HG02840 (cell line): ENCODE results near the gene RNF14.
A peak's percentile ranks its signal among the peaks of the same experiment; 100 is the strongest.

ENCODE experiments used
- ATAC-seq: cut with Tn5 transposase; IDR thresholded peaks from one replicate; pipeline ENCODE4 v1.9.1; 2021; ENCODE audit warnings: mild to moderate bottlenecking, moderate library complexity, moderate number of reproducible peaks; ENCODE audit not compliant: unreplicated experiment, low FRiP score

Gene RNF14

GRCh38 chr5:141968914-141969608, at the start of gene RNF14:
TSS of gene RNF14 (plus strand) at chr5:141969105. CDS start at chr5:141973589, 4,484 bp downstream.
- peak; percentile 90 for ATAC-seq

DNA sequence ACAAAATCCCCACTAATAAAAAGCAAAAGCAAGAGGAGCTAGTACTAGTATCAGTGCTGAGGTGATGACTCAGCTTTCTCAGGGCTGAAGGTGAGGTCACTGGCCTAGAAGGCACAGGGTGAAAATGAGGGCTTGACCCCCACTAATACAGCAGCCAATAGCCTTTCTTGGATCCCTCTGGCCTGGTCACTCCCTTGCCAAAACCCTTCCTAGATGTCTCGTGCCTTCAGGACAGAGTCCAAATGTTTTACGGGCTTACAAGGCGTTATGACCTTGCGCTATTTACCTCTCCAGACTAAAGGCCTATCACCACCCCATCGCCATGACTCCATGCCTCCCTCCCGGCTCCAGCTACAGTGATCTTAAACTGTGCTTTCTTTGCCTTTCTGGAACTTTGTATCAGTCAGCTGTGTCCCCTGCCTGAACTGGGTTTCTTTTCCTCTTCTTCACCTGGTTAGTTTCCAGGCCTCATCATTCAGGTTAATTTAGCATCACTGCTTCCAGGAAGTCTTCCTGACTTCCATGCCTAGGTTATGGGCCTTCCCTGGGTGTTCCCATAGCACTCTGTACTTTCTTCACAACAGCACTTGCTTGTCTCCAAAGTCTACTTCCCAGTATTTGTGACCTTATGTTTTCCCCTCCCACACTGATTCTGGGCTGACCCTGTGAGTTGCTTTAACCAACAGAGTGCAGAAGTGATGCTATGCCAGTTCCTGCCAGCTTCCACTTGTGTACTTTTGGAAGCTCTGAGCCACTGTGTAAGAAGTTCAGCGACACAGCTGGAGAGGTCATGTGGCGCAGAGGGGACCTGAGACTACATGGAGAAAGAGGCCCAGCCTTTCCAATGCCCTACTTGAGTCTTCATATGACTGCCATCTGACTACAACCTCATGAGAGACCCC, 49.4 kb upstream of the RNF14 start:
- ATAC-seq, result no peak

- no peak for ATAC-seq
Measured at GRCh38 chr5:141920771-141921170, 48.1 kb upstream of the RNF14 start.

GRCh38 chr5:141922827-141923447, 46.0 kb upstream of the RNF14 start:
- peak; percentile 2 for ATAC-seq

DNA sequence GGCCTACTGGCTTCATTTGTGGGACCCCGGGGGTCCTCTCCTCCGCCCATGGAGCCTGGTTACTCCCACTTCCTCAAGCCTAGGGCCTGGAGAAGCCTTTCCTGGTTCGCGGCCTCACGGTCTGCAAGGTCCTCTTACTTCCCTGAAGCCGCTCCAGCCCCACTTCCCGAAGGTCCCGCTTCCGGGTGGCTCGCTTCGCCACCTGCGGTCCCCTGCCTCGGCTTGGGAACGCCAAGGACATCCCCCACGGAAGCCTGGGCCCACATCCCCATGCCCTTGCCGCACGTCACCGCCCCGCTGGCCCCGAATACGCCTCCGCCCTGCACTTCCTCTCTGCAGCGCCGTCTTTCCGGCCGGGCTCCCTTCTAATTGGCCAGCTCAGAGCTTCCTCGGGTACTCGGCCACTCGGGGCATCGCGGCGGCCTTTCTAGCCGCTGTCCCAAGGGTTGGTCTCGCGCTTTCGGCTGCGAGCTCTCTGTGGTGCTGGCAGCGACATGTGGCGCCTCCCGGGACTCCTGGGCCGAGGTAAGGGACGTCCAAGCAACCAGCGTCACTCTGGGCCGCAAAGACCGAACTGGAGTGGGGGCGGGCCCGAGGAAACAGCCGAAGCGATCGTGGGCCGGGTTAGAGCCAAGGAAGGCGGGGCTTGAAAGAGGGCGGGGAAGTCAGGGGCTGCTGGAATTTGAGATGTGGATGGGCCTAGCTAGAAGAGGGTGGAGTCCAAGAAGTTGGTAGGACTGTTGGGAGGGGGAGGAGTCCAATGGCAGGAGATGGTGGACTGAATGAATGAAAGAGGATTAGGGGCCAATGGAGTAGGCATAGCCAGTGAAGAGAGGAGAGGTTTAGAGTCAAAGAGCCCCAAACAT, 45.2 kb upstream of the RNF14 start, which contains the start of gene DELE1:
Gene DELE1 (plus strand): TSS at position 424 of the 866 bp plus-strand sequence. CDS start 71 bp downstream, at position 495.
- ATAC-seq, result peak; percentile 98

GRCh38 chr5:141926434-141926833, 42.5 kb upstream of the RNF14 start:
- ATAC-seq, result no peak

GRCh38 chr5:141928051-141928450, 40.9 kb upstream of the RNF14 start:
- ATAC-seq, result no peak

- no peak for ATAC-seq
Measured at GRCh38 chr5:141929398-141930058, 39.4 kb upstream of the RNF14 start.

- no peak for ATAC-seq
Measured at GRCh38 chr5:141931694-141932093, 37.2 kb upstream of the RNF14 start.

DNA sequence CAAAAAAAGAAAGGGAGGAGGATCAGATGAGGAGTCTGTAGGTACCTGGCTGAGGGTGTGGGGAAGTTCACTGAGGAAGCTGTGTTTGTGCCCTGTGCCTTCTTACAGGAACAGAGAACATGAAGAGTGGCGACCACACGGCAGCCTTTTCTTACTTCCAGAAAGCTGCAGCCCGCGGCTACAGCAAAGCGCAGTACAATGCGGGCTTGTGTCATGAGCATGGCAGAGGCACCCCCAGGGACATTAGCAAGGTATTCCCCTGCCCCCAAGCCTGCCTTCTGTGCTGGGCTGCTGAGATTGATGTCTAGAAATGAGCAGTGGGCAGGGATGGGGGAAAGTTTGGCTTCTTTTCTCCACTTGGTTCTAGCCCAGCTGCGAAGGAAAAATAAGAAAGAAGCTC, 35.8 kb upstream of the RNF14 start:
- no peak for ATAC-seq

GRCh38 chr5:141934099-141934844, 34.6 kb upstream of the RNF14 start:
- no peak for ATAC-seq

- no peak for ATAC-seq
Measured at GRCh38 chr5:141935538-141935937, 33.4 kb upstream of the RNF14 start.

DNA sequence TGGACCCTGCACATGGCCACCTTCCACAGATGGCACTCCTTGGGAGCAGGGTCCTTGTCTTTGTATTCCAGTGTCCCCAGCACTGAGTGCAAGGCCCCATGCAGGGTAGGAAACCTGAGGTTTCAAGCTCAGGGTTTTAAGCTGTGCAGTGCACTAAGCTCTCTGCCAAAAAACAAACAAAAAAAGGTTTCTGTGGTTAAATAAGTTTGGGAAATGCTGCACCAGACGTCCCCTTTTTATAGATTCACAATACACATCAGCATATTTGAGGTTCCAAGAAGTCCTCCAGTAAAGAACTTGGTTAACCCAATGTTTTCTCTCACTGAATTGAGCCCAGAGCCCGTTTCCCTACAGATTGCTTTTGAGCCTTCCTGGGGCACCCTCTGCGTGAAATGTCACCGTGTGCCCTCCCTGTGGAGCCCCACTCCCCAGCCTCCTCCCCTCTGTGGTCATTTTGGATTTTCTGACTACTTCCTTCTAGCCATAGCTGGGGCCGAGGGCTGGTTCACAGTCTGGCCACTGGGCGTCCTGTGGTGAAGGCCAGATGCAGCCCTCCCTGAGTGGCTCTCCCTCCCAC, 28.1 kb upstream of the RNF14 start:
- ATAC-seq, result no peak

- no peak for ATAC-seq
Measured at GRCh38 chr5:141941307-141941706, 27.6 kb upstream of the RNF14 start.

DNA sequence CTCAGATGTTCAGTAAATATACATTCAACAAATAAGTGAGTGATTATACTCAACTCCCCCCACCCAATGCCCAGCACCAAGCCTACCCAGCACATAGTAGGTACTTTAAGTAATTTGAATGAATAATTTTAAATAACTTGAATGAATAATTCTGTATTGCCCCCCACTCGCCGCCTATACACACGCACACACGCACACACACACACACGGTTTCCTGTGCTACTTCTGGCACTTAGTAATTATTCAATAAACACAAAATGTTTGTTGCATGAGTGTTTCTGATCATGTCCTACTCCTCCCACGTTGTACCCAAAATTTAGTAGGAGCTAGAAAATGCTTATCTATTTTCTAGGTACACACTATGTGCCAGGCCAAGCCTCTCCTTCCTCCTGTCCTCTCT, 27.1 kb upstream of the RNF14 start:
- no peak for ATAC-seq

DNA sequence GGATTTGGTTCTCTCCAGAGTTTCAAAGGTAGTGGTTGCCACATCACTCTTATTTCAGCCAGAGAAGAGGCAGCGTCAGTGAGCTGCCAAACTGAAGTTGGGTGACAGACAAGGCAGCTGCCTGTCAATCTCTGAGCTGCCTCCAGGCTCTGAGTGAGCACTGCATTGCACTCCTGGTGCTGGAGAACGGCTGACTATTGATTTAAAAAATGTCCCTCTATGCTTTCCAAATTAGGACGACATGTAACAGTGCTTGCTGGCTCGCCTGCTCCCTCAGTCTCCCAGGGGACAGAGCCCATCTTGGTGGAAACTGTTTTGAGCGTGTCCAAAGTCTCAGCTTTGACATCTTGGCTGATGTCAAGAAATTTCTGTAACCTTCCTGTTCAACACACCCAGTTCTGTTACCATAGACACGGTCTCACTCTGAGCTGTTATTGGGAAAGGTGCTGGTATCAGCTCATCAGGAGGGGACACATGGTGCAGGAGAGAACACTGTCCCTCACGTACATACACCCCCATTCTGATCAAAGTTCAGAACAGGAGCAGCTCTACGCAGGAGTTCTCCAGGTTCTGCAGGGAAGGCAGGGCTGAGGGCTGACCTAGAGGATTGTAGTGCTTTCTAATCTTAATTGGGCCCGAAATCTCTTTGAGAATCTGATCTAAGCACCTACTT, 26.6 kb upstream of the RNF14 start:
- ATAC-seq, result no peak

DNA sequence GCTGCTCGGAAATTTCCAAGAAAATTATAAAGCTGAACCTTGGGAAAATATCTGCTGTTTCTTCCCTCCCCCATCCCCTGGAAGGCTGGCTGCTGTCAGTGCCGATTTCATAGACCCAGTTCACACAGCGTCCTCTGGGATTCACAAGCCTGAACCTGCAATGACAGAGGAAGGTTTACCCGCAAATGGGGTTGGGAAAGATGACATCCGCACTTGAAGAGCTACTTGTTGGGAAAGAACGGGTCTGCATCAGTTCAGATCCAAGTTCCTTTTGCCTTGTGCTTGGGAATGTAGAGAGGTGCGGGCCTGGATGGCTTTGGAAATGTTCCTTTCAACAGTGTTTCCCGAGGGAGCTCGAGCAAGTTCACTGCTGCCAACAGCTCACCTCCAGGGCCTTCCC, 24.8 kb upstream of the RNF14 start:
- ATAC-seq, result no peak

DNA sequence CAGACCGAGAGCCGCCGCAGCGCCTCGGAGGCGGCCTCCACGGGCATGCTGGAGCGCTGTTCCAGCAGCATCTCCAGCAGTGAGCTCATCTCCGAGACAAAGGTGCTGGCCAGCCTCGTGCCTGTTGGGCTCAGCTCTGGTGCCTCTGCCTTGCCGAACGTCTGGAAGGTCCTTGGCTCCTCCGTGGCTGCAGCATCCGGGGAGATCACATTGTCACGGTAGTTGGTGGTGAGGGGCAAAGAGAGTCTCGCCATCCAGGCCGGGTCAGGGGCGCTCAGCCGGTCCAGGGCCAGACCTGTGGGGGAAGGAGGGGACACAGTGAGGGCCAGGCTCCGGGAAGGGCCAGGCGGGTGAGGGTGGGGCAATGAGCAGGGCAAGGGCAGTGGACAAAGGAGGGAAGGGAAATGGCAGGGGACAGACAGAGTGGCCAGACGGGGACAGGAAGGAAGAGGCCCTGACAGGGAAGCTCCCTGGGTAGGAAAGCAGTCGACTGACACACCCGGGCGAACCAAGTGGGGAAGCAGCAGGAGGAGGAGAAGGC, 23.3 kb upstream of the RNF14 start:
- no peak for ATAC-seq
